Astrocyte (in vitro differentiated cells and primary cell): ENCODE measurements around the gene HDAC11. TPM values are rescaled to one million over a fixed set of nuclear protein-coding genes. Genes with fewer than 3 reads are reported as not detected.

ENCODE experiments used
- DNase-seq: peaks from one replicate; pipeline ENCODE4 v3.0.0-alpha.2; 2010; ENCODE audit warnings: low read depth
- FAIRE-seq: peaks from 2 replicates; lab custom pipeline; 2011; peaks lifted over from hg19 to GRCh38; lab: Jason Lieb, UNC
- H2AFZ ChIP-seq: 2 replicates; pipeline ENCODE4 v1.6.0; 2012; ENCODE audit warnings: low read depth, low read length, inconsistent platforms
- H3K27ac ChIP-seq: 2 replicates; pipeline ENCODE4 v1.5.1; 2011; ENCODE audit warnings: low read depth, low read length, inconsistent platforms
- H3K27me3 ChIP-seq: 2 replicates; pipeline ENCODE4 v1.6.0; 2011; ENCODE audit warnings: low read length, inconsistent platforms; ENCODE audit not compliant: insufficient read depth
- H3K36me3 ChIP-seq: 2 replicates; pipeline ENCODE4 v1.5.1; 2011; ENCODE audit warnings: low read length, inconsistent platforms; ENCODE audit not compliant: insufficient read depth
- H3K4me1 ChIP-seq: 2 replicates; pipeline ENCODE4 v1.5.1; 2011; ENCODE audit warnings: low read length, inconsistent platforms; ENCODE audit not compliant: insufficient read depth
- H3K4me2 ChIP-seq: 2 replicates; pipeline ENCODE4 v1.6.0; 2012; ENCODE audit warnings: low read length, inconsistent platforms
- H3K4me3 ChIP-seq: 2 replicates; pipeline ENCODE4 v1.5.1; 2011; ENCODE audit warnings: low read depth, mild to moderate bottlenecking, low read length, inconsistent platforms; ENCODE audit not compliant: insufficient read depth
- H3K79me2 ChIP-seq: 2 replicates; pipeline ENCODE4 v1.6.0; 2012; ENCODE audit warnings: mild to moderate bottlenecking, low read length, inconsistent platforms; ENCODE audit not compliant: insufficient read depth
- H3K9ac ChIP-seq: 2 replicates; pipeline ENCODE4 v1.6.0; 2012; ENCODE audit warnings: mild to moderate bottlenecking, low read length, inconsistent platforms
- H3K9me3 ChIP-seq: 2 replicates; pipeline ENCODE4 v1.5.1; 2012; ENCODE audit warnings: low read depth, mild to moderate bottlenecking, low read length, inconsistent platforms; ENCODE audit not compliant: insufficient read depth
- H4K20me1 ChIP-seq: 2 replicates; pipeline ENCODE4 v1.6.0; 2012; ENCODE audit warnings: low read length, inconsistent platforms; ENCODE audit not compliant: insufficient read depth
- H3K27ac Mint-ChIP-seq: one replicate; pipeline ENCODE4 v1.8.0; 2021; ENCODE audit warnings: mild to moderate bottlenecking, mixed read lengths; ENCODE audit not compliant: unreplicated experiment
- H3K27me3 Mint-ChIP-seq: one replicate; pipeline ENCODE4 v1.8.0; 2021; ENCODE audit warnings: low read depth, mixed read lengths; ENCODE audit not compliant: unreplicated experiment
- H3K36me3 Mint-ChIP-seq: one replicate; pipeline ENCODE4 v1.8.0; 2021; ENCODE audit warnings: low read depth, mixed read lengths; ENCODE audit not compliant: unreplicated experiment
- H3K4me1 Mint-ChIP-seq: one replicate; pipeline ENCODE4 v1.8.0; 2021; ENCODE audit warnings: low read depth, mixed read lengths; ENCODE audit not compliant: unreplicated experiment
- H3K4me3 Mint-ChIP-seq: one replicate; pipeline ENCODE4 v1.8.0; 2021; ENCODE audit warnings: mild to moderate bottlenecking, moderate library complexity, mixed read lengths; ENCODE audit not compliant: unreplicated experiment
- H3K9me3 Mint-ChIP-seq: one replicate; pipeline ENCODE4 v1.8.0; 2021; ENCODE audit warnings: mild to moderate bottlenecking, mixed read lengths; ENCODE audit not compliant: unreplicated experiment
- CTCF ChIP-seq: IDR thresholded peaks from 2 replicates; pipeline ENCODE4 v1.5.1; 2011; ENCODE audit warnings: low read depth, mild to moderate bottlenecking, inconsistent platforms, low read length, moderate library complexity; ENCODE audit not compliant: insufficient read depth
- EZH2 ChIP-seq: IDR thresholded peaks from 2 replicates; pipeline ENCODE4 v1.6.1; 2012; ENCODE audit warnings: mild to moderate bottlenecking, low read length, inconsistent platforms; ENCODE audit not compliant: insufficient read depth
- total RNA-seq: library from RNA; stranded (reverse); gene quantifications from 2 replicates; pipeline ENCODE4 v1.2.1, GENCODE V29; 2021

HDAC11 gene
- total RNA-seq, 1 donor from 2014 or later = 8.6 TPM

GRCh38 chr3:13544951-13545651 lies 65.0 kb downstream of the HDAC11 start:
- H3K27me3 Mint-ChIP-seq = peaks cover 5% of the 10 kb centered on the region
- Histone ChIP-seq H4K20me1 (no peaks in the 10 kb centered on the region), H3K9ac (no peak overlapping the region), H3K27me3 (no peaks in the 10 kb centered on the region), H3K4me3 (no peak overlapping the region), H3K27ac (peak overlapping the region; percentile 20), H3K4me1 (peaks cover 56% of the 10 kb centered on the region), H3K36me3 (no peaks in the 10 kb centered on the region), H3K79me2 (no peaks in the 10 kb centered on the region), H3K4me2 (peak overlapping the region; percentile 41), H2AFZ (no peak overlapping the region), H3K9me3 (no peaks in the 10 kb centered on the region)
- H3K4me1 Mint-ChIP-seq = peaks cover 50% of the 10 kb centered on the region
- peaks cover 9% of the 10 kb centered on the region for H3K9me3 Mint-ChIP-seq
- H3K27ac Mint-ChIP-seq = peak overlapping the region; percentile 73
- peak overlapping the region; percentile 18 for H3K4me3 Mint-ChIP-seq
- DNase-seq (no peak), FAIRE-seq (no peak)
- TF ChIP-seq CTCF = no peak
- TF ChIP-seq EZH2 = no peak
- H3K36me3 Mint-ChIP-seq = no peaks in the 10 kb centered on the region

- Histone ChIP-seq H4K20me1 (no peaks in the 10 kb centered on the region), H3K4me1 (peaks cover 53% of the 10 kb centered on the region), H3K9me3 (no peaks in the 10 kb centered on the region), H3K79me2 (no peaks in the 10 kb centered on the region), H3K4me3 (no peak overlapping the region), H3K36me3 (no peaks in the 10 kb centered on the region), H2AFZ (no peak overlapping the region), H3K27me3 (no peaks in the 10 kb centered on the region), H3K9ac (no peak overlapping the region), H3K27ac (peak overlapping the region; percentile 18), H3K4me2 (no peak overlapping the region)
- Mint-ChIP-seq H3K9me3 (peaks cover 9% of the 10 kb centered on the region), H3K27ac (no peak overlapping the region), H3K36me3 (no peaks in the 10 kb centered on the region), H3K27me3 (peaks cover 7% of the 10 kb centered on the region), H3K4me1 (peaks cover 50% of the 10 kb centered on the region), H3K4me3 (no peak overlapping the region)
- no peak for DNase-seq
- no peak for FAIRE-seq
- TF ChIP-seq EZH2 = no peak
- no peak for TF ChIP-seq CTCF
Measured at GRCh38 chr3:13545952-13546454, 65.9 kb downstream of the HDAC11 start.

DNA sequence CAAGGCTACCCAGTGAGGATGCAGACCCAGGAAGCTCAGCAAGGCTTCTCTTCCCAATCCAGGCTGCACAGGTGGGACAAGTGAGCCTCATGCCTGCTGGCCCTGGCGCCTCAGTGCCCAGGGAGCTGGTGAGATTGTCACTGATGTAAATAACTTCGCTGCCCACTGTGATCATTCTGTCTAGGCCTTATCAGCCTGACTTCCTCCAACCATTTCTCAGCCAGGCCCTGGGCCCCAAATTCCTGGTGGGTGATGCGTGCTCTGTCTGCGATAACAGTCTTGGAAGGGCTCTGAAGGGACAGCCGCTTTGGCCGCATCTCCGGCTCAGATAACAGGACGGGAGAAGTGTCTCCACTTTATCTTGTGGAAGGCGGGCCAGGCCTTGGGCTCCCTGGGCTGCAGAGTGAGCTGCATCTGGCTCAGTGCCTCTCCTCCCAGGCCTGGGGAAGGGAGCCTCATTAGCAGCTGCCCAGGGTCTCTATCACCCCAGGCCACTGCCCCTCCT lies 66.6 kb downstream of the HDAC11 start:
- DNase-seq (peak; percentile 74), FAIRE-seq (no peak)
- no peaks in the 10 kb centered on the region for H4K20me1 ChIP-seq
- peaks cover 9% of the 10 kb centered on the region for H3K9me3 Mint-ChIP-seq
- H3K4me1 Mint-ChIP-seq = peaks cover 50% of the 10 kb centered on the region
- H3K27ac Mint-ChIP-seq = peak overlapping the region; percentile 77
- H3K79me2 ChIP-seq = no peaks in the 10 kb centered on the region
- H3K4me3 Mint-ChIP-seq = peak overlapping the region; percentile 42
- peaks cover 46% of the 10 kb centered on the region for H3K4me1 ChIP-seq
- H3K27me3 Mint-ChIP-seq = peaks cover 11% of the 10 kb centered on the region
- H3K9me3 ChIP-seq = no peaks in the 10 kb centered on the region
- no peaks in the 10 kb centered on the region for H3K36me3 Mint-ChIP-seq
- H3K4me2 ChIP-seq = peak overlapping the region; percentile 33
- no peaks in the 10 kb centered on the region for H3K27me3 ChIP-seq
- no peak overlapping the region for H3K9ac ChIP-seq
- H3K36me3 ChIP-seq = no peaks in the 10 kb centered on the region
- TF ChIP-seq CTCF (no peak), EZH2 (no peak)
- peak overlapping the region; percentile 18 for H3K27ac ChIP-seq
- no peak overlapping the region for H3K4me3 ChIP-seq
- peak overlapping the region; percentile 6 for H2AFZ ChIP-seq
